PC-9 (cell line): ENCODE results near the gene TTC39A.

Experiments used
- CTCF ChIP-seq: fragments of 200-600 bp; sonication (generic); conservative IDR thresholded peaks from 2 replicates; pipeline ENCODE4 v1.6.1; 2017; ENCODE audit warnings: mixed run types, antibody characterized with exemption, mild to moderate bottlenecking, moderate library complexity
- EZH2 ChIP-seq: fragments of 200-600 bp; sonication (generic); IDR thresholded peaks from 2 replicates; pipeline ENCODE4 v1.8.0; 2017; ENCODE audit warnings: antibody characterized with exemption, low read depth

DNA sequence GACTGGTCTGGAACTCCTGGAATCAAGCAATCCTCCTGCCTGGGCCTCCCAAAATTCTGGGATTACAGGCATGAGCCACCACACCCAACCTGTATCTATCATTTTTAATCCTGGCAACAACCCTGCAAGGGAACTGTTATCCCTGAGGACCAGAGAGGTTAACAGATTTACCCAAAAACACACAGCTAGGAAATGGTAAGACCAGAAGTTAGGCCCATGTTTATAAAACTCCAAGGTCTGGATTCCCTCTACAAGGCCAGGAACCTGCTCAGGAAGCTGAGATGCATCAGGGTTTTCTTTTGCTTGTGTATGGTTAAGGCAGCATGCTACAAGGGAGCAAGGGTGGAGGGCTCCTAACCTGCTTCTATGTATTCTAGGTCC, 17.8 kb upstream of the TTC39A start:
- TF ChIP-seq CTCF (no peak), EZH2 (no peak)
